HG02798 (cell line): Measurements from ENCODE around the gene NUDT2.
"Not testable (repeated sequence)": the region's sequence is repeated elsewhere in the genome, so short reads cannot be mapped to it uniquely, and the experiment has no call there.

Experiments
- ATAC-seq: cut with Tn5 transposase; IDR thresholded peaks from one replicate; pipeline ENCODE4 v1.9.1; 2021; ENCODE audit warnings: mild to moderate bottlenecking; ENCODE audit not compliant: unreplicated experiment, poor library complexity

NUDT2 gene

GRCh38 chr9:34368796-34369195, 39.4 kb downstream of the NUDT2 start:
- not testable (repeated sequence) for ATAC-seq

GRCh38 chr9:34369636-34370035, 40.3 kb downstream of the NUDT2 start:
- no peak for ATAC-seq

- no peak for ATAC-seq
These were observed 41.1 kb downstream of the NUDT2 start for GRCh38 chr9:34370335-34370969.

GRCh38 chr9:34370970-34371880, 41.9 kb downstream of the NUDT2 start:
- ATAC-seq, result no peak

- ATAC-seq, result no peak
These were observed 42.6 kb downstream of the NUDT2 start for GRCh38 chr9:34371886-34372466.

GRCh38 chr9:34372467-34373011, 43.2 kb downstream of the NUDT2 start:
- no peak for ATAC-seq

GRCh38 chr9:34373749-34374148, 44.4 kb downstream of the NUDT2 start:
- no peak for ATAC-seq

- ATAC-seq, result no peak
These were observed 45.0 kb downstream of the NUDT2 start for GRCh38 chr9:34374339-34374738.

GRCh38 chr9:34374905-34375552, 45.7 kb downstream of the NUDT2 start:
- ATAC-seq, result no peak

- no peak for ATAC-seq
These were observed 46.7 kb downstream of the NUDT2 start for GRCh38 chr9:34375901-34376595.

- ATAC-seq, result peak; percentile 89
These were observed 47.4 kb downstream of the NUDT2 start, which contains the start of gene MYORG for GRCh38 chr9:34376596-34377403. Gene MYORG, minus strand, starts transcription at chr9:34376898. Its CDS starts 3,955 bp downstream, at chr9:34372943.

GRCh38 chr9:34377404-34377746, 48.0 kb downstream of the NUDT2 start:
- no peak for ATAC-seq

- ATAC-seq, result no peak
These were observed 49.1 kb downstream of the NUDT2 start for GRCh38 chr9:34378376-34379060.

GRCh38 chr9:34379334-34380033, 50.1 kb downstream of the NUDT2 start:
- ATAC-seq, result peak; percentile 35

- no peak for ATAC-seq
These were observed 50.7 kb downstream of the NUDT2 start for GRCh38 chr9:34380034-34380510.

GRCh38 chr9:34380511-34381315, 51.3 kb downstream of the NUDT2 start:
- ATAC-seq, result peak; percentile 41

- ATAC-seq, result no peak
These were observed 52.0 kb downstream of the NUDT2 start for GRCh38 chr9:34381323-34381722.
